Measurements from ENCODE around the gene CCBE1.
"Not testable (repeated sequence)": the region's sequence is repeated elsewhere in the genome, so short reads cannot be mapped to it uniquely, and the experiment has no call there.

Gene CCBE1

DNA sequence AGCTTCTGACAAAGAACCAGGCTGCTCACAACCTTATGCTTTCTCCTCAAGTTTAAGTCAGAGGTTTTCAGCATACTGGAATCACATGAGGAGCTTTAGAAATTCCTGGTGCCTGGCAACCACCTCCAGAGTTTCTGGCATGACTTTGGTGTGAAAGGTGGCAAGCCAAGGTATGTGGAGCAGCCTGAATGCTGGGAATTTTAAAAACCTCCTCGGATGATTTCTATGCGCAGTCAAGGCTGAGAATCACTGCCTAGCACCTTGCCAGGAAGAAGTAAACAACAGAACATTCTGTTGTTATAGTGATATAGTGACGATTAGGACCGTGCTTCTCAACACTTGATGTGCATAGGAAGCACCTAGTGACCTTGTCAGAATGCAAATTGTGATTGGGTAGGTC, 11.7 kb downstream of the CCBE1 start:
- FAIRE-seq (no peak), DNase-seq (ENCODE audit: insufficient read length, low spot score) (no peak)

- DNase-seq (ENCODE audit: insufficient read length, low spot score) (no peak), FAIRE-seq (no peak)
These were observed 12.4 kb downstream of the CCBE1 start for GRCh38 chr18:59684777-59685176.

- FAIRE-seq (no peak), DNase-seq (ENCODE audit: insufficient read length, low spot score) (no peak)
These were observed 15.7 kb downstream of the CCBE1 start for GRCh38 chr18:59681521-59682004.

- no peak for FAIRE-seq
These were observed 16.2 kb downstream of the CCBE1 start for GRCh38 chr18:59681051-59681450.

GRCh38 chr18:59675346-59675745, 21.9 kb downstream of the CCBE1 start:
- FAIRE-seq, result no peak
- DNase-seq (ENCODE audit: insufficient read length, low spot score), result no peak

More at GRCh38 chr18:59681051-59681450, 16.2 kb downstream of the CCBE1 start:
- DNase-seq (ENCODE audit: insufficient read length, low spot score), result no peak

DNA sequence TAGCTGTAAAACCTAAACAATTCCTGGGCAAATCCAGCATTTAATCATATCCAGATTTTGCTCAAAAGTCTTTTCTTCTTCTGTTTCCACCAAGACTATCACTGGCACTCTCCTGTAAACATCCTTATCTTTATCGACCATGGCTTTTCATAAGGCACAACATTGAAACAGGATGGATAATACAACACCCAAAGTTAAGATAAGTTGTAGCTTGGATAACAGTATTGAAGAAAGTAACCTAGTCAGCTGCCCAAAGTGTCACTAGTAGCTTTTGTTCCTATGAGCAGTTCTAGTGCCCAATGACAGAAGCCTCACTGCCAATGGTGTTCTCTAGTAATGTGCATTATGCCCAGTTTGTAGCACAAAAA, 22.3 kb downstream of the CCBE1 start:
- FAIRE-seq (no peak), DNase-seq (ENCODE audit: insufficient read length, low spot score) (no peak)

DNA sequence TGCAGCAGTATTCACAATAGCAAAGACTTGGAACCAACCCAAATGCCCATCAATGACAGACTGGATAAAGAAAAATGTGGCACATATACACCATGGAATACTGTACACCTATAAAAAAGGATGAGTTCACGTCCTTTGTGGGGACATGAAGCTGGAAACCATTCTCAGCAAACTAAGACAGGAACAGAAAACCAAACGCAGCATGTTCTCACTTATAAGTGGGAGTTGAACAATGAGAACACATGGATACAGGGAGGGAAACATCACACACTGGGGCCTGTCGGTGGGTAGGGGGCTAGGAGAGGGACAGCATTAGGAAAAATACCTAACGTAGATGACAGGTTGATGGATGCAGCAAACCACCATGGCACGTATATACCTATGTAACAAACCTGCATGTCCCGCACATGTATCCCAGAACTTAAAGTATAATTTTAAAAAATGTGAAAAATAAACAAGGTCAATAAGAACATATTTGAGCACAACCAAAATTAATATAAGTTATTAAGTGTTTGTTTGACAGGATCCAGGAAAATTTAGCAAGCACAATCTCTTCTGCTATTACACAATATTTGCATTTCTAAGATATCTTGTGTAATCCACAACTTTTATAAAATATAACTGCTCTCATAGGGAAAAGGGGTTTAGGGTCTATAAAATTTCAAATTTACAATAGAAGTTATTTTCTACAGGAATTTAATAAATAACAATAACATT, 22.9 kb downstream of the CCBE1 start:
- no peak for DNase-seq (ENCODE audit: insufficient read length, low spot score)
- FAIRE-seq, result no peak

DNA sequence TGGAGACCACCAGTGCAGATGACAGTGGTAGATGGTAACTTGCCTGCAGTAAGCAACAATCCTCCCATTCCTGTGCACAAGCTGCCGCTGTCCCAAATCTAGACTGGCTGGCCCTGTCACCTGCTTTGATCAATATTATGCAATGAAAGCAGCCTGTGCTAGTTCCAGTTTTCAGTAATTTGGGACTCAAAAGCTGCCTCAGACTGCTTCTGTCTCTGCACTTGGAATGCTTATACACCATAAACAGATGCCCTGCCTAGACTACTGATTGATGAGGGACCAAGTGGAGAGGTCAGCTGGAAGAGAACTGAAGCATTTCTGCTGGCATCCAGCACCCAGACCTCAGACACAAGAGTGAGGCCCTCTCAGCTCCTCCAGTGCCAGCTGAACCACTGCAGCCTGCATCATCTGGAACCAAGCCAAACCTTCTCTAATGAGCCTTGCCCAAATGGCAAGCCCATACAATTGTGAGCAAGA, 24.9 kb downstream of the CCBE1 start:
- no peak for DNase-seq (ENCODE audit: insufficient read length, low spot score)
- FAIRE-seq, result no peak

GRCh38 chr18:59671551-59671950, 25.7 kb downstream of the CCBE1 start:
- DNase-seq (ENCODE audit: insufficient read length, low spot score) (no peak), FAIRE-seq (no peak)

- FAIRE-seq (no peak), DNase-seq (ENCODE audit: insufficient read length, low spot score) (no peak)
These were observed 27.2 kb downstream of the CCBE1 start for GRCh38 chr18:59669872-59670657.

DNA sequence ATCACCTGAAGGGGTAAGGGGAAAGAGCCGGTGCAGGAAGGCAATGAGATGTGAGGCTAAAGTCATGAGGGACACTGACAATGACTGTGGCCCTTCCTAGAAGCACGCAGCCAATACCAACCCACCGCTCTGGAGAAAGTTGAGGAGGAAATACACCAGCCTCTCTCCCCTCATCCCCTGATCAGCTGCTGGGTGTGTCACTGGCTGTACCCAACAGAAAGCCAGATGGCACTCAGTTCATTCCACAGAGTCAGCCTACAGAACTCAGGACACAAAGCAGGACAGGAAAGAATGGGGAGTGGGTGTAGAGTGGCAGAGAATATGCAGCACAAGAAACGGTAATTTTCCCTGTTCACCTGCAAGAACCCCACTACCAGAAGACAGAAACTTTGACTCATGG, 29.7 kb downstream of the CCBE1 start:
- FAIRE-seq (no peak), DNase-seq (ENCODE audit: insufficient read length, low spot score) (no peak)

DNA sequence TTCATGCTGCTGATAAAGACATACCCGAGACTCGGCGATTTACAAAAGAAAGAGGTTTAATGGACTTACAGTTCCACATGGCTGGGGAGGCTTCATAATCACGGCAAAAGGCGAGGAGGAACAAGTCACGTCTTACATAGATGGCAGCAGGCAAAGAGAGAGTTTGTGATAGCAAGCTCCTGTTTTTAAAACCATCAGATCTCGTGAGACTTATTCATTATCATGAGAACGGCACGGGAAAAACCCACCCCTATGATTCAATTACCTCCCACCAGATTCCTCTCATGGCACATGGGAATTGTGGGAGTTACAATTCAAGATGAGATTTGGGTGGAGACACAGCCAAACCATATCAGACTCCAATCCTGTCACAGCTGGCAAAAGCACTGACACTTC, 31.2 kb downstream of the CCBE1 start:
- FAIRE-seq; DNase-seq (ENCODE audit: insufficient read length, low spot score): not testable (repeated sequence)

DNA sequence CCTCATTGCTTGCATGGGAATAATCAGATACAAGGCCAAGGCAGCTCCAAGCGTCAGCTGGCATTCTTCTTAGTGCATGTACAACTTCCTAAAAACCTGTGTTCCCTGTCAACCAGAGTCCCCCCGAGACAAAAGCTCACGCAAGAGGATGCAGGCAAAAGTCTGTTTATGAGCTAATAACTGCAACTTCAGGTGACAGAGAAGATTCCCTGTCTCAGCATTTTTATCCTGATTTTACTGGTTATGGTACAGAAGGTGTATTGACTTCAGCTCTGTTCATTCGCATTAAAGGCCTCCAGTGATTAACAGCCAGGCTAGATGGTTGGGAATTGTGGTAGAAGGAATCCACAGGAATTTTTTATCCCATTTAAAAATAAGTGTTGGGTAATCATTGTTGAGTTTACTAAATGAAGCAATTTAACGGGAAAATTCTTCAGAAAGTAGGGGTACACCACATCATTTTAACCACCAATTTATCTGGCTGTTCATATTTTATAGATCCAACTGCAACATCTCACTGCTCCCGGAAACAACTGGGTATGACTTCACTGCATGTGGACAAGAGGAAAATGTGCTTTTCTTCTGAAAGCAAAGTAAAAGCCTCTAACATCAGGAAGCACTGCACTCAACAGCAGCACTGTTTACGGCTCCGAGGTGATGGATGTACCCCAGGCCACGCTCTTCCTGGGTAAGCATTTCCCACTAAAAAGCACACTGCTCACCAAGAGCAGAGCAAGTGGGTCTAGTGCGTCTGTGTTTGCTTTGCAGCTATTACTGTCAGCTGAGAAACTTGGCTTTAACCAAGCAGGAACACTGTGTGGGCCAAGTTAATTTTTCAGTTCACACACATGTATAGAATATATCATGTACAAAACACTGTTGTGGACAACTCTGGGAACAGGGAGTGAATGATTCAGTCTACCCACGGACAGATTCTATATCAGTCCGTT, 31.9 kb downstream of the CCBE1 start:
- DNase-seq (ENCODE audit: insufficient read length, low spot score) (no peak), FAIRE-seq (no peak)

- DNase-seq (ENCODE audit: insufficient read length, low spot score), result no peak
- FAIRE-seq, result no peak
These were observed 32.9 kb downstream of the CCBE1 start for GRCh38 chr18:59664329-59664728.

DNA sequence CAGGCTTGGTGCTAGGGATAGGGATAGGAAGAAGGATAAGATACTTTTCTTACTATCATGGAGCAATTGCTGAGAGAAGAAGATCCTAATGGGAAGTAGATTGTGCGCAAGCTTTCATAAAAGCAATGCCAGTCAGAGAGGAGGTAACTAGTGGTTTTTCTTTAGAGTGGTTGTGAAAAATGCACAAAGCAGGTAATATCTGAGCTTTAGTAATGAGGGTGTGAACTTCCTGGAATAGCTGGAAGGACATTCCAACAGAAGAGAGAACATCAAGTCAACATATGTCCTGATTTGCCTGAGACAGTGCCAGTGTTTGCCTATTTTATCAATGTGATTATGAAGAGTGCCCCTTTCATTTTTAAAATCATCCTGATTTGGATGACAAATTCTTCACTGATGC, 34.1 kb downstream of the CCBE1 start:
- DNase-seq (ENCODE audit: insufficient read length, low spot score) (no peak), FAIRE-seq (no peak)

GRCh38 chr18:59661891-59662701, 35.1 kb downstream of the CCBE1 start:
- DNase-seq (ENCODE audit: insufficient read length, low spot score) (no peak), FAIRE-seq (no peak)

DNA sequence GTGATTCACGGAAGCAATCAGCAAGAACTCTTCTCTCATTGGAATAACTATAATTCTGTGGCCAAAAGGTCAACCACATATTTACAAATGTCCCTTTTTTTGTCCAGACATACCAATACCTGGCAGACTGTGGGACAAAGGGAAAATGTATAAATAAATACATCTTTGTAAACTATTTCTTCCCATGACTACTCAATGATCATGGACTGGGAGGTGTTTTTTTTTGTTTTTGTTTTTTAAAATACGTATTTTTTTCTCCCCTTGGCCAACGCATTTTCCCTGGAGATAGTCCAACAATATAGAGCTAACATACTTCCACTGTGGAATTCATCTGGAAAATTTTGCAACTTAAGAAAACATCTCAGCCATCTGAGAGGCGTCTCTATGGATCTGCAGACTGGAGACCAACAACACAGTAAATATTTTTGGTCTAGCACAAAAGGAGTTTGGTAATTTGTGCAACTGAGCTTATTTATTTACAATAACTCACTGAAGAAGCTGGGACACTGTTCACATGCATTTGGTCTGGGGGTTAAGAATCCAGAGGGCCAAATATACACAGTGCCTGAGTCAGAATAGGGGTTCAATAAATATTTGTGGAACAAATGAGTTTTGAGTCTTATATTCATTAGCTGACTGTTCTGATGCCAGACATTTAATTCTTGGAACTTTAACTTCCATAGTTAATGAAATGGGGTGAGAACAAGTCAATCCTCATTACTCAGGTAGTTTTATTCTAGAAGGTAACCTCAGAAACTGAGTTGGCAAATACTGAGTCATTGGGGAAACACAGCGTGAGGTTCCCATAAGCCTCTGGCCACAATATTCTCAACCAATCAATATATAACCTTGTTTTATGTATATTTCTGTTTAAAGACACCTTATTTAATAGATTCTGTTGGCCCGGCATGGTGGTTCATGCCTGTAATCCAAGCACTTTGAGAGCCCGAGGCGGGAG, 36.2 kb downstream of the CCBE1 start:
- no peak for DNase-seq (ENCODE audit: insufficient read length, low spot score)
- no peak for FAIRE-seq

DNA sequence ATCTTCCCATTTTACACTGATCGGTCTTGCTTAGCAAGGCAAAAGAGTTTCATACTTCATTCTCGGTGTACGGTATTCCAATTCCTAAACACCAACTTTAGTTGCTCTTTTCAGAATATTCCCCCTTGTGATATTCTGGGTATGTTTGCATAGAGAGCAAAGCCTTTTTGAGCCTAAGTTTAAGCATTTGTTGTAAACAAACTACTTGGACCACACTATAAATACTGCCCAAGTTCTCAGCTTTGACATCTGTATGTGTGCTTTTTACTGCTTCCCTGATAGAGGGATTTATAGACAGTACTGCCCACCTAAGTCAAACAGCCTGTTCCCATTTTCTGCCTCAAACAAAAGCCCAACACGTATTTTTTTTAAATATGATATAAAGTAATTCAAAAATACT, 36.9 kb downstream of the CCBE1 start:
- FAIRE-seq (no peak), DNase-seq (ENCODE audit: insufficient read length, low spot score) (no peak)

Data from HTR-8/SVneo (cell line).